DMS 273 (cell line): ENCODE data around the gene BTBD6.
A peak's percentile ranks its signal among the peaks of the same experiment; 100 is the strongest.

ENCODE experiments used
- DNase-seq: peaks from one replicate; lab custom pipeline; 2025; ENCODE audit not compliant: unreplicated experiment; lab: John Stamatoyannopoulos, UW

The BTBD6 gene

DNA sequence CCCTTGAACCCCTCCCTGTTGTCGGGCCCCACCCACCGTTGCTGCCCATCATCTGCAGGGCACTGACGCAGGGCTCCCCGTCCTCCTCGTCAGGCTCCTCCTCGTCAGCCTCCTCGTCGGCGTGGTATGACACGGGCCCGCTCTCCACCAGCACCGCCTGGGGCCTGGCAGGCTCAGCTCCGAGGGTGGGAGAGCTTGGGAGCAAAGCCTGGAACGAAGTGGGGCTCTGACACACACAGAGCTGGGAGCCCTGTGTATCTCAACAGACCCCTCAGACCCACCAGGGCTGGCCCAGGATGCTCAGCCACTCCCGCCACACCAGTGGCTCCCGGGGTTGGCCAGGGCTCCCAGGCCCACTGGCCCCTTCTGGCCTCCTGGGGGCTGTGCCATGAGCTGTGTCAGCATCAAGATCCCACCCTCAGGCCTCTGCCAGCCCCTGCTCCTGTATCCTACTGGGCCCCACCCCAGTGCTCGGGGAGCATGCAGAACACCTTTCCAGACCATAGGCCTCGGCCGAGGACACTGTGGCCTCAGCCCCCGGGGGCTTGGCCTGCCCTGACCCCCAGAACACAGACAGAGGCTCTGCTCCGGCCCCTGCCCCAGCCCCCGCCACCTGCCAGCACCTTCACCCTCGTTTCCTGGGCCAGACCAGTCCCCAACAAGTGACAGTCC, 37.1 kb upstream of the BTBD6 start:
- DNase-seq = no peak

GRCh38 chr14:105211758-105212089, 36.6 kb upstream of the BTBD6 start:
- no peak for DNase-seq

DNA sequence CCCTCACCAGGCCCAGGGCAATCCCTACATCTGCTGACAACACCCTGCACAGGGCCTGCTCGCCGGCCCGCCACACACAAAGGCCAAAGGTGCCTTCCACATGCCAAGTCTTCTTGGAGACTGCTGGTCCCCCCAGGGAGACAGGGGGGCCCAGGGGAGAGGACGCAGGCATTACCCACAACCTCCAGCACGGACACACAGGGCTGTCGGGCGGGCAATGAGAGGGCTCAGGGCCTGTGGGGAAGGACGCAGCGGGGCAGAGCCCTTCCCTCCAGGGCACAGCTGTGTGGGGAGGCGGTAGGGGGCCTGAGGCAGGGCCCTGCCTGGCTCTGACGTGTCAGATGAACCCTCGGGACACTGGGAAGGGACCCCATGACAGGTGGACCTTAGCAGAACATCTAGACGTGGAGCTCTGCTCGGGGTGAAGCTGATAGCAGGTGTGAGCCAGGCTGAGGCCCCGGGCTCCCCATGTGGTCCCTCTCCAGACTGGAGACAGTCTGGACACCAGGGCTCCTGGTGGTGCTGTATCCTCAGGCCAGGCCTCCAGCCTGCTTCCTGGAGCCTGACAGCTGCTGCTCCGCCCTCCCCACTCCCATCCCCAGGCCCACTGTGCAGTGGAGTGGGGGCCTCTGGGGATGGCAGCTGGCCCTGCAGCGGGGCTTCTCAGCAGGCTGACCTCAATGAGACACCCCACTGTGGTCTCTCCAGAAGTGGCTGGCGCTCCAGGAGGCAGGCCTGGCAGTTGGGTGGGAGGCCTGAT, 35.6 kb upstream of the BTBD6 start:
- peak; percentile 71 for DNase-seq

DNA sequence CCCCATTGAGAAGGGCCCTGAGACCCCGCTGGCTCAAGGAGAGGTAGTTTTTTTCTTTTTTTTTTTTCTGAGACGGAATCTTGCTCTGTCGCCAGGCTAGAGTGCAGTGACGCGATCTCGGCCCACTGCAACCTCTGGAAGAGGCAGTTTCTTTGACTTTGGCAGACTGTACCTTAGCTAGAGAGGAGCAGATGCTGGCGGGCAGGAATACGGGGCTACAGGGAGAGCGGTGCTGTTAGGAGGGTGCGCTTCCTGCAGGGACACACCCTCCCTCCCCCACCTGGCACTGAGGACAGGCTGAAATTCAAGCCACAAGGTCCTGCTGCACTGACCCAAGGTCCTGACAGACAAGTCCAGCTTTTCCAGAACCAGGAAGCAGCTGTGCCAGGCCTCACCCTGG, 35.0 kb upstream of the BTBD6 start:
- no peak for DNase-seq

DNA sequence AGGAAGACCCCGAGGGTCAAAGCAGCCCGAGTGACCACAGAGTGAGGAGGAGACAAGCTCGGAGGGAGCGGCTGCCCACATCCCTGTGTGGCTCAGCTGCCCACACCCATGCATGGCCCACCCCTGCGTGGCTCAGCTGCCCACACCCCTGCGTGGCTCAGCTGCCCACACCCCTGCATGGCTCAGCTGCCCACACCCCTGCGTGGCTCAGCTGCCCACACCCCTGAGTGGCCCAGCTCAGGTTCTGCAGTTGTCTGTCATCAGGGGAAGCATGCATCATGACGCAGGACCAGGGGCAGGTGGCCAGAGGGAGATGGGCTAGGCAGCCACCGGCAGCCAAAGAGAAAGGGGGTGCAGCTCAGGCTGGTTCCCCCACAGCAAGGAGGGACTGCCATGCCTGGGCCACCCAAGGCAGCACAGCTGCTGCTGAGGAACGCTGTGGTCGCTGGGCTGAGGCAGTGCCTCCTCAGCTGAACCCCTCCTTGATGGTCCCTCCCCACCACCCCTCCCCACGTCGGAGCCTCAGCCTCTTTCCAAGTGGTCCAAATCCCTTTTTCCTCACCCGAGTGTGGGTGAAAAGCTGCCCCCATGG, 33.9 kb upstream of the BTBD6 start:
- DNase-seq = no peak

GRCh38 chr14:105215602-105216001, 32.7 kb upstream of the BTBD6 start:
- DNase-seq = no peak

DNA sequence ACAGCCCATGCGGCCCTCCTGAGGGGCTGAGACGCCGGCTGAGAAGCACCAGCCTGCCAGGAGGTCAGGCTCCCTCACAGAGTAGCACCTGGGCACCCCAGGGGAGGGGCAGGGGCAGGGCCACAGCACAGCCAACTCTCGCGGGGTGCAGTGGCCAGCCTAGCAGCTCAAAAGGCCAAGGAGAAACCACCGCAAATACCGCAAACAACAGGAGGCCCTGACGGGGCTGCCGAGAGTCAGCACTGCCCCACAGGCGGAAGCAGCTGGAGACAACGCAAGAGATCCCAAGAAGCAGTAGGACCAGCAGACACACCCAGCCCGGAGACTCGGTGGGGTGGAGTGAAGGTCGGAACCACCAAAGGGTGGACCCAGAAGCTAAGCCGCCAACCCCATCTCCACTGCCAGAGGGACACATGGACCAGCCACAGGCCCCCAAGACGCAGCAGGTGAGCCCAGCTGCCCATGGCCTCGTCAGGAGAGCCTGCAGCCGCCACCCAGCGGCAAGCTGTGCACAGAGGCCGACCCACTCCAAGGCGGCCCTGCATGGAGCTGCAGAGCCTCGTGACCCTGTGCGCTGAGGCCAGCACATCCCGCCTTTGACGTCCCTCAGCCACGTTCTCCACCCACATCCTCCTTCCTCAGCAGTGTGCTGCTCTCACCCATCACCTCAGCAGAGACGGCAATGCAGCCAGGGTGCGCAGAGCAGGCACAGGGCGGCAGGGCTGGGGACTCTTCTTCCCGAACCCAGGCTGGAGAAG, 31.7 kb upstream of the BTBD6 start:
- DNase-seq = no peak

GRCh38 chr14:105217774-105218173, 30.6 kb upstream of the BTBD6 start:
- DNase-seq = no peak

DNA sequence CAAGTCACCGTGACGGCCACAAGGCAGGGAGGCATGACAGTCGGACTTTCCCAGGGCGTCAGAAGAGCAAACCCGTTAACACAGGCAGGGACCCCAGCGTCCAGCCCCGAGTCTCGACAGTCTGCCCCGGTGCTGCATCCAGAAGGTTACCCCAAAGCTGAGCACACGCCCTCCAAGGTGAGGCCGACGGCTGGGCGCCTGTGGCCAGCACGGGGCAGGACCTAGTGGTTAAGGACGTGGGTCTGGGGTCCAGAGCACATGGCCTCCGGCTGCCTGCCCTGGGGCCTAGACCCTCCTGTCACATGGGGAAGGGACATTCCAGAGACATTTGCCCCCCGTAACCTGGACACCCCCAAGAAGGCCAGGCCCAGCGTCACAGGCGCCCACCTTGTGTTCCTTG, 29.7 kb upstream of the BTBD6 start:
- DNase-seq = no peak

GRCh38 chr14:105219043-105219612, 29.2 kb upstream of the BTBD6 start:
- no peak for DNase-seq

DNA sequence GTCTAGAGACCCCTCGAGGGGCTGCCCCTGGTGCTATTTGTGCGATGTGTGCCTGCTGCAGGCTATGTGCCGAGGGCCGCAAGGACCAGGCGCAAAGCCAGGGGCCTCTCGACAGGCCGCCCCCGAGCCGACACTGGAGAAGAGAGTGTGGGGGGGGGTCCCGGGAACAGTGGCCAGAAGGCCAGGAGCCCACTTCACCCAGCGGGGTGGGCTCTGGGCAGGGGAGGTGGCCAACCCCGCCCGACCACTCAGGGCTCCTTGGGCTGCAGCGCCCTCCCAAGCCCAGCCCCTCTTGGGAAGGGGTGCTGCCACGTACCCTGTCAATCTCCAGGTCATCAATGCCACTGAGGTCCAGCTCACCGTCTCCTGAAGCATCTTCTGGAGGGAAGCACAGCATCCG, 28.6 kb upstream of the BTBD6 start:
- DNase-seq = no peak

- no peak for DNase-seq
Measured at GRCh38 chr14:105220699-105221597, 27.4 kb upstream of the BTBD6 start.

- no peak for DNase-seq
Measured at GRCh38 chr14:105221598-105222178, 26.6 kb upstream of the BTBD6 start.

- no peak for DNase-seq
Measured at GRCh38 chr14:105223260-105223659, 25.1 kb upstream of the BTBD6 start.

- no peak for DNase-seq
Measured at GRCh38 chr14:105223770-105224544, 24.4 kb upstream of the BTBD6 start.

GRCh38 chr14:105224845-105225570, 23.3 kb upstream of the BTBD6 start:
- DNase-seq = no peak

DNA sequence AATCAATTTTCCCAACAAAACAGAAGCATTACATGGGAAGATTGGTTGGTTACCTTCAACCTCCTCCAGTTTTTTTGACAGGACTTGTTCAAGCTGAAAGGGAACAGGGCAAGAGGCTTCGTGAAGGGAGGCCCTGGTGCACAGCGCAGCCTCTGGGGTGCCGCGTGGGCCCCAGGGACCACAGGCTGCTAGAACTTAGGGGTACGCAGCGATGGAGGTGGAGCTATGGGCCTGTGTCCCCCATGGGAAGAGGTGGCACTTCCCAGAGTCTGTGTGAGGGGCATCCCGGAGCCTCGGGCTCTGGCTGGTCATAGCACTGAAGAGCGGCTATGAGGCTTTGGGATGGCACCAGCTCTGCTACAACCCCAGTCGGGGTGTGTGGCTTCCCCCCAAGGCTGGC, 22.1 kb upstream of the BTBD6 start:
- no peak for DNase-seq

- DNase-seq = no peak
Measured at GRCh38 chr14:105227346-105227745, 21.0 kb upstream of the BTBD6 start.

DNA sequence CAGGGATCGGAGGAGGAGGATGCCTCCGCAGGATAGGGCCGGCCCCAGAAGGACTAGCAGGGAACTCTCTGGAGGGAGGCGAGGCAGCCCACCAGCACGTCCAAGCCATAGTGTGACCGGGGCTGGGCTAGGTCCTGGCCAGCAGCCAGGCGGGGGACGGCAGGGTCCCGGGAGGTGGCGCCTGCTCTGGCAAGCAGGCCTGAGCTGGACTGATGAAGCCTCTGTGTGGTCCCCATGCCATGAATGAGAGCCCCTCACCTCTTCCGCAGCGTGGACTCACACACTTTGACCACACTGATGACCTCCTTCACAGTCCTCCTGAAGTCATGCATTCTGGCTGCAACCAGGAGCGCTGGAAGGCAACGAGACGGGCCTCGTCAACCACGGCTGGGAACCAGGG, 19.8 kb upstream of the BTBD6 start:
- no peak for DNase-seq
